Activated CD4-positive, CD25-positive, alpha-beta regulatory T cell treated with anti-CD3 and anti-CD28 coated beads, Interleukin-2, amount 50 U/mL, for 24 hours (primary cell): ENCODE results near the gene SAMD8.

Source experiments
- ATAC-seq, 2 donors: fragments of 150-1000 bp; cut with Tn5 transposase; one replicate each; pipeline ENCODE4 v1.10.0; 2021; ENCODE audit warnings: mild to moderate bottlenecking in 1 of 2, moderate library complexity in 1 of 2

The SAMD8 gene

GRCh38 chr10:75111365-75111906 is at the start of gene SAMD8:
Gene SAMD8, plus strand, starts transcription at chr10:75111656. Its CDS starts 38,873 bp downstream, at chr10:75150529.
- peak; percentile 80 to 82 for ATAC-seq

- no peak for ATAC-seq
Observed at GRCh38 chr10:75061709-75062505, 49.5 kb upstream of the SAMD8 start.

GRCh38 chr10:75062506-75063299 is 48.8 kb upstream of the SAMD8 start:
- ATAC-seq: no peak

GRCh38 chr10:75063461-75064230 is 47.8 kb upstream of the SAMD8 start:
- no peak for ATAC-seq

- no peak for ATAC-seq
Observed at GRCh38 chr10:75065076-75065475, 46.4 kb upstream of the SAMD8 start.

GRCh38 chr10:75066271-75066670 is 45.2 kb upstream of the SAMD8 start:
- ATAC-seq: no peak

- ATAC-seq: no peak
Observed at GRCh38 chr10:75067272-75067671, 44.2 kb upstream of the SAMD8 start.

GRCh38 chr10:75068523-75068922 is 42.9 kb upstream of the SAMD8 start:
- ATAC-seq: no peak

- no peak for ATAC-seq
Observed at GRCh38 chr10:75070476-75070875, 41.0 kb upstream of the SAMD8 start.

- no peak for ATAC-seq
Observed at GRCh38 chr10:75070961-75071428, 40.5 kb upstream of the SAMD8 start.

GRCh38 chr10:75071756-75072155 is 39.7 kb upstream of the SAMD8 start:
- no peak for ATAC-seq

- no peak for ATAC-seq
Observed at GRCh38 chr10:75072727-75073126, 38.7 kb upstream of the SAMD8 start.

GRCh38 chr10:75073442-75073841 is 38.0 kb upstream of the SAMD8 start:
- ATAC-seq: no peak

GRCh38 chr10:75074711-75075445 is 36.6 kb upstream of the SAMD8 start:
- no peak for ATAC-seq

GRCh38 chr10:75076348-75076747 is 35.1 kb upstream of the SAMD8 start:
- no peak for ATAC-seq

GRCh38 chr10:75079436-75080083 is 31.9 kb upstream of the SAMD8 start:
- no peak for ATAC-seq

- ATAC-seq: no peak
Observed at GRCh38 chr10:75080554-75080953, 30.9 kb upstream of the SAMD8 start.

GRCh38 chr10:75081379-75081778 is 30.1 kb upstream of the SAMD8 start:
- no peak for ATAC-seq

GRCh38 chr10:75083972-75084833 is 27.3 kb upstream of the SAMD8 start:
- ATAC-seq: no peak

- ATAC-seq: no peak
Observed at GRCh38 chr10:75084834-75085384, 26.5 kb upstream of the SAMD8 start.
